ENCODE results near the gene UNKL.
"Not testable (repeated sequence)": the region's sequence is repeated elsewhere in the genome, so short reads cannot be mapped to it uniquely, and the experiment has no call there.

DNA sequence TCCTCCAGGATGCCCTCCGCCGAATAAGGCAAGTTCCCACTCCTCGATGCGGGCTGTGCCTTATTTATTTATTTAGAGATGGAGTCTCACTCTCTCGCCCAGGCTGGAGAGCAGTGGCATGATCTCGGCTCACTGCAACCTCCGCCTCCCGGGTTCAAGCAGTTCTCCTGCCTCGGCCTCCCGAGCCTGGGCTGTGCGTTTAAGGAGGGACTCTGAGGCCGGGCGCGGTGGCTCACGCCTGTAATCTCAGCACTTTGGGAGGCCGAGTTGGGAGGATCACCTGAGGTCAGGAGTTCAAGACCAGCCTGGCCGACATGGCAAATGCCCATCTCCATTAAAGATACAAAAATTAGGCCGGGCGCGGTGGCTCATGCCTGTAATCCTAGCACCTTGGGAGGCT is 86.4 kb downstream of the UNKL start:
- TF ChIP-seq, protein P1, sequence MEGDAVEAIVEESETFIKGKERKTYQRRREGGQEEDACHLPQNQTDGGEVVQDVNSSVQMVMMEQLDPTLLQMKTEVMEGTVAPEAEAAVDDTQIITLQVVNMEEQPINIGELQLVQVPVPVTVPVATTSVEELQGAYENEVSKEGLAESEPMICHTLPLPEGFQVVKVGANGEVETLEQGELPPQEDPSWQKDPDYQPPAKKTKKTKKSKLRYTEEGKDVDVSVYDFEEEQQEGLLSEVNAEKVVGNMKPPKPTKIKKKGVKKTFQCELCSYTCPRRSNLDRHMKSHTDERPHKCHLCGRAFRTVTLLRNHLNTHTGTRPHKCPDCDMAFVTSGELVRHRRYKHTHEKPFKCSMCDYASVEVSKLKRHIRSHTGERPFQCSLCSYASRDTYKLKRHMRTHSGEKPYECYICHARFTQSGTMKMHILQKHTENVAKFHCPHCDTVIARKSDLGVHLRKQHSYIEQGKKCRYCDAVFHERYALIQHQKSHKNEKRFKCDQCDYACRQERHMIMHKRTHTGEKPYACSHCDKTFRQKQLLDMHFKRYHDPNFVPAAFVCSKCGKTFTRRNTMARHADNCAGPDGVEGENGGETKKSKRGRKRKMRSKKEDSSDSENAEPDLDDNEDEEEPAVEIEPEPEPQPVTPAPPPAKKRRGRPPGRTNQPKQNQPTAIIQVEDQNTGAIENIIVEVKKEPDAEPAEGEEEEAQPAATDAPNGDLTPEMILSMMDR (IDR thresholded peaks at IDR 0.05), result not testable (repeated sequence)
- not testable (repeated sequence) for TF ChIP-seq EZH2 (IDR thresholded peaks at IDR 0.05; ENCODE audit: borderline replicate concordance, insufficient read depth, low read depth, low read length, poor library complexity, severe bottlenecking)

Measured in B cell (primary cell).